ENCODE results near the gene TOMM22.

TOMM22 gene

DNA sequence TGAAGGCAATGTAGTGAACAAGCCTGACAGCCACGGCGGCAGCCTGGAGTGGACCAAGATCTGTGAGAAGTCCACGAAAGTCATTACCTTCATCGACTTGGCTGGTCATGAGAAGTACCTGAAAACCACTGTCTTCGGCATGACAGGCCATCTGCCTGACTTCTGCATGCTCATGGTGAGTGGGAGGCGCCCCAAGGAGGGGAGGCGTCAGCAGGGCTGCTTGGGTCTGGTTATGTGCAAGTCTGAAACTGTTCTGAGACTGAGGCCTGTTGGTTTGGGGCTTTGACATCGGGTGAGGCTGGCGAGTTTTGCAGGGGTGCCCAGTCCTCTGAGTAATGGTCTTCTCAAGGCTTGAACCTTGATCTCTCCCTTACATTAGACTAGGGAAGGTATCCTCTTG lies 35.1 kb downstream of the TOMM22 start:
- no peak for TF ChIP-seq CTCF (IDR thresholded peaks at IDR 0.05)
- Histone ChIP-seq H3K27me3 (no peaks in the 10 kb centered on the region), H3K4me3 (ENCODE audit: low read depth in 1 of 2, low read length in 1 of 2) (no peak overlapping the region), H3K27ac (peak overlapping the region; percentile 36), H3K36me3 (peaks cover 67% of the 10 kb centered on the region), H3K9me3 (no peaks in the 10 kb centered on the region), H3K4me1 (ENCODE audit: control insufficient read depth in 1 of 2, insufficient read depth in 1 of 2, low read depth in 1 of 2, low read length in 1 of 2) (peaks cover 33 to 35% of the 10 kb centered on the region in 2 experiments)

DNA sequence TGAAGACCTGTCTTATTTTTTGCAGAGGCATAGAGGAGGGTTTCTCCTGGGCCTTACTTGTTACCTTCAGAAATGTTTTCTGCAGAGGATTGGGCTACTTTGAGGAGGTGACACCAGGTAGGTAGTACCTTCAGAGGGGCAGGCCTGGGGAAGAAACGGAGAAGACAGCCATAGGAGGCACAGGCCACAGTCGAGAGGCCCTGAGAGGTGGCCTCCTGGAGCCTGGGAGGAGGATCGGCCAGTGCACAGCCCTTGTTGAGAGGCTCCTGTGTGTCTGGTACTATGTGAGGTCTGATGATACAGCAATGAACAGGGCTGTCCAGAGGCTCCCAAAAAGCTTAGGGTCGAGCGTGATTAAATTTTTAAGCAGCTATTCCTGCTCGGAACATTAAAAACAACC lies 35.5 kb downstream of the TOMM22 start:
- Histone ChIP-seq H3K4me3 (ENCODE audit: low read depth in 1 of 2, low read length in 1 of 2) (no peak overlapping the region), H3K27ac (peak overlapping the region; percentile 36), H3K27me3 (no peaks in the 10 kb centered on the region), H3K36me3 (peaks cover 71% of the 10 kb centered on the region), H3K4me1 (ENCODE audit: control insufficient read depth in 1 of 2, insufficient read depth in 1 of 2, low read depth in 1 of 2, low read length in 1 of 2) (peaks cover 28 to 31% of the 10 kb centered on the region in 2 experiments), H3K9me3 (no peaks in the 10 kb centered on the region)
- TF ChIP-seq CTCF (IDR thresholded peaks at IDR 0.05): no peak

DNA sequence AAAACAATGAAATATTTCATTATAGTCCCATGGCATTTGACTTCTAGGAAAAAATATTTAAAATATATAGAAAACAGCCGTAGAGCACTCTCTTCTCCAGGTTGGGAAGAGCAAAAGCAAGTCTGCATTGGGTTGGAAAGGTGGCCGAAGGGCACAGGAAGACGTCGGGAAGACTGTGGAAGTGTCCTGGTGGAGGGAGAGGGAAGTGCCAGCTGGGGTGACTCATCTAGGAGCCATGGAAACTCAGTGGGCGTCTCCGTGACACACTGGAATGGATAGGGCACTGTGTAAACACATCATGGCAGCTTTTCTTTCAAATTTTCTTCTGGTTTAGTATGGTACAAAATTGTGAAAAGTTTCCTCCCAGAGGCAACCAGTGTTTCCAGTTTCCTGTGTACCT lies 36.7 kb downstream of the TOMM22 start:
- Histone ChIP-seq H3K9me3 (no peaks in the 10 kb centered on the region), H3K4me1 (ENCODE audit: control insufficient read depth in 1 of 2, insufficient read depth in 1 of 2, low read depth in 1 of 2, low read length in 1 of 2) (peaks cover 17 to 19% of the 10 kb centered on the region in 2 experiments), H3K36me3 (peaks cover 83% of the 10 kb centered on the region), H3K27me3 (no peaks in the 10 kb centered on the region), H3K4me3 (ENCODE audit: low read depth in 1 of 2, low read length in 1 of 2) (no peak overlapping the region), H3K27ac (peak overlapping the region; percentile 36)
- no peak for TF ChIP-seq CTCF (IDR thresholded peaks at IDR 0.05)

GRCh38 chr22:38719196-38719595 lies 37.4 kb downstream of the TOMM22 start:
- Histone ChIP-seq H3K4me1 (ENCODE audit: control insufficient read depth in 1 of 2, insufficient read depth in 1 of 2, low read depth in 1 of 2, low read length in 1 of 2) (peaks cover 9 to 12% of the 10 kb centered on the region in 2 experiments), H3K36me3 (peaks cover 91% of the 10 kb centered on the region), H3K27ac (peak overlapping the region; percentile 31), H3K9me3 (no peaks in the 10 kb centered on the region), H3K4me3 (ENCODE audit: low read depth in 1 of 2, low read length in 1 of 2) (no peak overlapping the region), H3K27me3 (no peaks in the 10 kb centered on the region)
- no peak for TF ChIP-seq CTCF (IDR thresholded peaks at IDR 0.05)

DNA sequence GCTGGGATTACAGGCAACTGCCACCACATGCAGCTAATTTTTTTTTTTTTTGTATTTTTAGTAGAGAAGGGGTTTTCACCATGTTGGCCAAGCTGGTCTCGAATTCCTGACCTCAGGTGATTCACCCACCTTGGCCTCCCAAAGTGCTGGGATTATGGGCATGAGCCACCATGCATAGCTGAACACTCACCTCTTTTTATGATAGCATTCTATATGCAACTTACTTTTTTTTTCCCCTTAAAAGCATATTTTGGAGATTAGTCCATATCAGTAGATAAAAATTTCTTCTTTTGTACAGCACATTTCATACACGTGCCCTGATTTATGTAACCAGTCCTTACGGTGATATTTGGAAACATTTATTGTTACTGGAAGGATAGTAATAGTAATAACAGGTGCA lies 38.6 kb downstream of the TOMM22 start:
- H3K27me3 ChIP-seq: no peaks in the 10 kb centered on the region
- no peak for TF ChIP-seq CTCF (IDR thresholded peaks at IDR 0.05)

DNA sequence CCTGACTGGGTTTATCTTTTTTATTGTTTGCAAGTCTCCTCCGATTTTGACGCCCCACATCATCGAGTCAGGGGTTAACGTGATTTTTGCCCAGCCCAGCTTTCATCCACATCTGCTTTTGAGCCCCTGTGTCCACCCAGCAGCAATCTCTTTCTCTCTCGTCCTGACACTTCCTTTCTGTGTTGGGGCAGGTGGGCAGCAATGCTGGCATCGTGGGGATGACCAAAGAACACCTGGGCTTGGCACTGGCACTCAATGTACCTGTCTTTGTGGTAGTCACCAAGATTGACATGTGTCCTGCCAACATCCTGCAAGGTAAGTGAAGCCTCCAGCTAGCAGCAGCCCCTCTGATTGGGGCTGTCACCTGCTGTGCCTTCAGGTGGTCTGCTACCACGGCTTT lies 39.8 kb downstream of the TOMM22 start:
- H3K27me3 ChIP-seq: no peaks in the 10 kb centered on the region
- no peak overlapping the region for H3K27ac ChIP-seq
- no peak for TF ChIP-seq CTCF (IDR thresholded peaks at IDR 0.05)
- H3K36me3 ChIP-seq: peaks cover 97% of the 10 kb centered on the region
- H3K4me3 ChIP-seq (ENCODE audit: low read depth in 1 of 2, low read length in 1 of 2): no peak overlapping the region
- H3K4me1 ChIP-seq (ENCODE audit: control insufficient read depth in 1 of 2, insufficient read depth in 1 of 2, low read depth in 1 of 2, low read length in 1 of 2): no peaks in the 10 kb centered on the region
- no peaks in the 10 kb centered on the region for H3K9me3 ChIP-seq

More for the DNA sequence above, 38.6 kb downstream of the TOMM22 start:
- H3K4me3 ChIP-seq (ENCODE audit: low read depth in 1 of 2, low read length in 1 of 2): no peak overlapping the region
- no peaks in the 10 kb centered on the region for H3K9me3 ChIP-seq
- peaks cover 0 to under 1% of the 10 kb centered on the region in 2 experiments for H3K4me1 ChIP-seq (ENCODE audit: control insufficient read depth in 1 of 2, insufficient read depth in 1 of 2, low read depth in 1 of 2, low read length in 1 of 2)
- H3K36me3 ChIP-seq: peaks cover 97% of the 10 kb centered on the region
- H3K27ac ChIP-seq: no peak overlapping the region
